Stimulated activated CD8-positive, alpha-beta memory T cell treated with anti-CD3 and anti-CD28 coated beads, Interleukin-15, amount 100 ng/mL, for 24 hours (primary cell): ENCODE data around the gene MAPKAPK2.

ENCODE experiments used
- DNase-seq: peaks from one replicate; pipeline ENCODE4 v3.0.0-alpha.2; 2020; ENCODE audit warnings: low read depth

MAPKAPK2 gene

GRCh38 chr1:206684003-206684402 lies 702 bp upstream of the MAPKAPK2 start:
- DNase-seq, result no peak

- peak; percentile 7 for DNase-seq
Observed at GRCh38 chr1:206685334-206685768, 646 bp downstream of the MAPKAPK2 start.

GRCh38 chr1:206685769-206686477 lies 1.2 kb downstream of the MAPKAPK2 start:
- no peak for DNase-seq

- DNase-seq, result no peak
Observed at GRCh38 chr1:206686478-206687249, 2.0 kb downstream of the MAPKAPK2 start.

- no peak for DNase-seq
Observed at GRCh38 chr1:206687251-206687914, 2.7 kb downstream of the MAPKAPK2 start.

GRCh38 chr1:206687915-206688442 lies 3.3 kb downstream of the MAPKAPK2 start:
- DNase-seq, result no peak

- no peak for DNase-seq
Observed at GRCh38 chr1:206690516-206690915, 5.8 kb downstream of the MAPKAPK2 start.

- no peak for DNase-seq
Observed at GRCh38 chr1:206691604-206692003, 6.9 kb downstream of the MAPKAPK2 start.

GRCh38 chr1:206693029-206693428 lies 8.3 kb downstream of the MAPKAPK2 start:
- DNase-seq, result no peak

- DNase-seq, result no peak
Observed at GRCh38 chr1:206693592-206693991, 8.9 kb downstream of the MAPKAPK2 start.

- DNase-seq, result no peak
Observed at GRCh38 chr1:206694171-206695124, 9.7 kb downstream of the MAPKAPK2 start.

- no peak for DNase-seq
Observed at GRCh38 chr1:206695733-206696132, 11.0 kb downstream of the MAPKAPK2 start.

- DNase-seq, result no peak
Observed at GRCh38 chr1:206696812-206697585, 12.3 kb downstream of the MAPKAPK2 start.

- no peak for DNase-seq
Observed at GRCh38 chr1:206698011-206698410, 13.3 kb downstream of the MAPKAPK2 start.

GRCh38 chr1:206699000-206699586 lies 14.4 kb downstream of the MAPKAPK2 start:
- no peak for DNase-seq

- DNase-seq, result no peak
Observed at GRCh38 chr1:206699626-206700025, 14.9 kb downstream of the MAPKAPK2 start.

GRCh38 chr1:206700445-206701036 lies 15.8 kb downstream of the MAPKAPK2 start:
- DNase-seq, result no peak

- DNase-seq, result no peak
Observed at GRCh38 chr1:206702260-206702659, 17.6 kb downstream of the MAPKAPK2 start.

- DNase-seq, result no peak
Observed at GRCh38 chr1:206702803-206703202, 18.1 kb downstream of the MAPKAPK2 start.

- no peak for DNase-seq
Observed at GRCh38 chr1:206703661-206704060, 19.0 kb downstream of the MAPKAPK2 start.
